K562 (cell line): Measurements from ENCODE around the gene SPINT2. TPM values are rescaled to one million over a fixed set of nuclear protein-coding genes. Genes with fewer than 3 reads are reported as not detected.

Experiments used
- ATAC-seq: fragments of 200-7000 bp; cut with Tn5 transposase; 3 replicates; pipeline ENCODE4 v1.9.1; 2020; ENCODE audit warnings: moderate library complexity
- BruUV-seq: library from RNA; stranded (reverse); fragments of 400-500 nt; replicated peaks from 2 replicates; lab custom pipeline; 2021; lab: Mats Ljungman, UMichigan
- CTCF ChIA-PET: fragments of 300-600 bp; formaldehyde crosslinking; extraction: SDS; loops from one replicate; lab custom pipeline; 2021; ENCODE audit warnings: low intra/inter-chr PET ratio; lab: Yijun Ruan, JAX
- POLR2A ChIA-PET: fragments of 300-600, 350-650 bp; sonication (Branson Sonifier 250); formaldehyde crosslinking; extraction: SDS; loops from one replicate; lab custom pipeline; 2021; ENCODE audit warnings: antibody characterized with exemption, inconsistent platforms; lab: Yijun Ruan, JAX
- DNase-seq, 4 experiments: peaks; one replicate each; pipeline versions ENCODE4 v3.0.0 to v3.0.0-alpha.2; 2011 to 2018; ENCODE audit warnings: low spot score in 3 of 4, mixed read lengths in 3 of 4; ENCODE audit errors: extremely low read depth in 1 of 4
- FAIRE-seq: peaks from 2 replicates; lab custom pipeline; 2011; peaks lifted over from hg19 to GRCh38; lab: Jason Lieb, UNC
- H2AFZ ChIP-seq: 2 replicates; pipeline ENCODE4 v1.6.0; 2011; ENCODE audit warnings: low read depth, low read length, control low read depth, inconsistent platforms
- H3K27ac ChIP-seq: fragments of 200-600 bp; 3 replicates; pipeline ENCODE4 v1.8.0; 2011; ENCODE audit warnings: low read depth, mild to moderate bottlenecking, control low read depth, inconsistent platforms, low read length, moderate library complexity, mixed read lengths; ENCODE audit errors: extremely low read depth
- H3K27me3 ChIP-seq, 2 experiments: fragments of 300-600 bp in 1 of 2; 2 replicates in 1 of 2; 3 replicates in 1 of 2; pipeline versions ENCODE4 v1.6.0 to v1.8.0; 2011; ENCODE audit warnings: inconsistent platforms in 2 of 2, low read length in 2 of 2, mild to moderate bottlenecking in 1 of 2, mixed read lengths in 1 of 2, moderate library complexity in 1 of 2; ENCODE audit not compliant: control insufficient read depth in 2 of 2, insufficient read depth in 2 of 2
- H3K36me3 ChIP-seq: fragments of 300-600 bp; 3 replicates; pipeline ENCODE4 v1.8.0; 2011; ENCODE audit warnings: mild to moderate bottlenecking, low read length, inconsistent platforms; ENCODE audit not compliant: control insufficient read depth, insufficient read depth
- H3K4me1 ChIP-seq, 2 experiments: fragments of 200-600 bp in 1 of 2; replicated peaks in 1 of 2; 2 replicates in 1 of 2; 3 replicates in 1 of 2; pipeline versions ENCODE4 v1.5.1 to v1.8.0; 2011; ENCODE audit warnings: inconsistent platforms in 2 of 2, low read length in 2 of 2, mild to moderate bottlenecking in 1 of 2, mixed read lengths in 1 of 2, moderate library complexity in 1 of 2; ENCODE audit not compliant: control insufficient read depth in 2 of 2, insufficient read depth in 2 of 2
- H3K4me2 ChIP-seq: 2 replicates; pipeline ENCODE4 v1.6.1; 2011; ENCODE audit warnings: low read length, control low read depth, inconsistent platforms, mixed read lengths; ENCODE audit not compliant: insufficient read depth
- H3K4me3 ChIP-seq: fragments of 200-600 bp; sonication (generic), shearing (Covaris generic); 2 replicates; pipeline ENCODE4 v1.5.1; 2016; ENCODE audit warnings: control low read depth, inconsistent platforms
- H3K79me2 ChIP-seq: fragments of 200-600 bp; 3 replicates; pipeline ENCODE4 v1.8.0; 2011; ENCODE audit warnings: low read length, inconsistent platforms; ENCODE audit not compliant: control insufficient read depth, insufficient read depth
- H3K9ac ChIP-seq, 2 experiments: 2 replicates each; pipeline versions ENCODE4 v1.6.0 to v1.6.1; 2011; ENCODE audit warnings: low read depth in 2 of 2, low read length in 2 of 2, control low read depth in 1 of 2, inconsistent platforms in 1 of 2, mild to moderate bottlenecking in 1 of 2, mixed read lengths in 1 of 2; ENCODE audit not compliant: insufficient read depth in 1 of 2
- H3K9me1 ChIP-seq: one replicate; pipeline ENCODE4 v1.6.0; 2011; ENCODE audit warnings: inconsistent platforms, mild to moderate bottlenecking, low read length, moderate library complexity; ENCODE audit not compliant: control insufficient read depth, insufficient read depth
- H3K9me3 ChIP-seq: replicated peaks from 2 replicates; pipeline ENCODE4 v1.5.1; 2011; ENCODE audit warnings: low read depth, low read length, inconsistent platforms; ENCODE audit not compliant: control insufficient read depth, insufficient read depth
- H4K20me1 ChIP-seq: replicated peaks from 2 replicates; pipeline ENCODE4 v1.6.1; 2011; ENCODE audit warnings: low read length, inconsistent platforms, mixed read lengths; ENCODE audit not compliant: control insufficient read depth, insufficient read depth
- BCOR ChIP-seq: fragments of 450-650 bp; IDR thresholded peaks from 2 replicates; pipeline ENCODE4 v1.6.1; 2016
- CBX3 ChIP-seq, 2 experiments: IDR thresholded peaks; 1 replicate in 1 of 2; 2 replicates in 1 of 2; pipeline ENCODE4 v1.6.1; 2012; ENCODE audit warnings: inconsistent platforms in 2 of 2, low read length in 2 of 2, borderline replicate concordance in 1 of 2, control low read depth in 1 of 2
- CREB5 ChIP-seq: fragments of 250-450 bp; sonication (Bioruptor Pico); IDR thresholded peaks from 2 replicates; pipeline ENCODE4 v1.5.0; 2020; ENCODE audit warnings: mild to moderate bottlenecking
- DEAF1 ChIP-seq: fragments of 450-650 bp; formaldehyde crosslinking; IDR thresholded peaks from 2 replicates; pipeline ENCODE4 v1.4.0; 2020; ENCODE audit warnings: mild to moderate bottlenecking, moderate library complexity
- FOXK2 ChIP-seq, 2 experiments: fragments of 450-650 bp; IDR thresholded peaks in 1 of 2; conservative IDR thresholded peaks in 1 of 2; 2 replicates each; pipeline ENCODE4 v1.6.1; 2016; ENCODE audit warnings: low read depth in 2 of 2, mild to moderate bottlenecking in 1 of 2
- HDAC2 ChIP-seq: fragments of 450-650 bp; IDR thresholded peaks from 2 replicates; pipeline ENCODE4 v1.6.1; 2016; ENCODE audit warnings: mild to moderate bottlenecking
- MEIS2 ChIP-seq: fragments of 450-650 bp; IDR thresholded peaks from 2 replicates; pipeline ENCODE4 v1.6.1; 2014; ENCODE audit warnings: mild to moderate bottlenecking; ENCODE audit not compliant: partially characterized antibody
- RBM25 ChIP-seq: fragments of 200-400 bp; formaldehyde crosslinking; IDR thresholded peaks from 2 replicates; pipeline ENCODE4 v1.6.1; 2018; ENCODE audit warnings: low read length, low read depth, moderate library complexity; ENCODE audit not compliant: severe bottlenecking
- RFX1 ChIP-seq: fragments of 450-650 bp; IDR thresholded peaks from 2 replicates; pipeline ENCODE4 v1.6.1; 2016; ENCODE audit warnings: mild to moderate bottlenecking, moderate library complexity
- SETDB1 ChIP-seq: IDR thresholded peaks from one replicate; pipeline ENCODE4 v1.6.1; 2012; ENCODE audit warnings: low read length, control low read depth, inconsistent platforms
- TEAD4 ChIP-seq, 2 experiments: sonication (generic) in 1 of 2; formaldehyde crosslinking in 1 of 2; IDR thresholded peaks; 2 replicates each; pipeline versions ENCODE4 v1.6.1 to v1.8.0; 2012 to 2022; ENCODE audit warnings: borderline replicate concordance in 1 of 2, inconsistent platforms in 1 of 2, low read length in 1 of 2, mild to moderate bottlenecking in 1 of 2, missing genetic modification reagents in 1 of 2
- XRCC5 ChIP-seq: fragments of 200-400 bp; formaldehyde crosslinking; IDR thresholded peaks from 2 replicates; pipeline ENCODE4 v1.6.1; 2017; ENCODE audit warnings: low read depth, mild to moderate bottlenecking, low read length
- ZFP36 ChIP-seq: fragments of 150-350 bp; IDR thresholded peaks from 2 replicates; pipeline ENCODE4 v1.6.1; 2018; ENCODE audit warnings: low read length, low read depth; ENCODE audit not compliant: partially characterized antibody
- ZNF134 ChIP-seq: fragments of 250-450 bp; sonication (Bioruptor Pico); conservative IDR thresholded peaks from 2 replicates; pipeline ENCODE4 v1.4.0; 2020
- ZNF592 ChIP-seq: fragments of 450-650 bp; IDR thresholded peaks from 2 replicates; pipeline ENCODE4 v1.6.1; 2017; ENCODE audit warnings: antibody characterized with exemption, mild to moderate bottlenecking
- WGBS: fragments of 100-300 bp; shearing (Covaris generic); methylation state at CpG from one replicate; pipeline ENCODE4 v1.1.6; 2016; ENCODE audit warnings: low coverage, mixed read lengths; ENCODE audit not compliant: insufficient coverage; ENCODE audit errors: missing lambda C conversion rate; 5-methylcytosine and 5-hydroxymethylcytosine counted together
- in situ Hi-C: fragments of 300-500 bp; cut with MboI; formaldehyde crosslinking; loops from 4 replicates; pipeline ENCODE4 v1.15.0; 2018; ENCODE audit warnings: inconsistent platforms, mixed read lengths
- intact Hi-C: fragments of 100-400 bp; cut with micrococcal nuclease; formaldehyde crosslinking; loops from 2 replicates; pipeline ENCODE4 v1.14.2; 2022
- polyA plus RNA-seq, 8 experiments: library from polyadenylated mRNA; depleted of rRNA in 4 of 8; stranded (reverse) in 5 of 8; unstranded in 3 of 8; fragments of >200 nt; fragmentation: Nextera tagmentation in 2 of 8; fragmentation: Illumina TruSeq in 1 of 8; extraction: Ambion mirVana in 2 of 8; extraction: Trizol in 1 of 8; gene quantifications; 2 replicates each; pipeline versions ENCODE4 v1.2.1 to v1.2.3, GENCODE V29; 2011 to 2014; ENCODE audit warnings: inconsistent platforms in 1 of 8, missing spikeins in 1 of 8
- total RNA-seq, 7 experiments: library from RNA; depleted of rRNA in 6 of 7; stranded (reverse); fragments of >200 nt in 6 of 7; fragmentation: Illumina TruSeq in 2 of 7; extraction: Trizol in 2 of 7; gene quantifications; 2 replicates each; pipeline versions ENCODE4 v1.2.1 to v1.2.3, GENCODE V29; 2011 to 2021; ENCODE audit warnings: low replicate concordance in 1 of 7

The SPINT2 gene
- total and polyA plus RNA-seq, 9 of the 15 experiments (the other 6 are each of a cell fraction or from before 2014, with no cell fraction given) = 0.65 to 4.5 (median 3.4) TPM

DNA sequence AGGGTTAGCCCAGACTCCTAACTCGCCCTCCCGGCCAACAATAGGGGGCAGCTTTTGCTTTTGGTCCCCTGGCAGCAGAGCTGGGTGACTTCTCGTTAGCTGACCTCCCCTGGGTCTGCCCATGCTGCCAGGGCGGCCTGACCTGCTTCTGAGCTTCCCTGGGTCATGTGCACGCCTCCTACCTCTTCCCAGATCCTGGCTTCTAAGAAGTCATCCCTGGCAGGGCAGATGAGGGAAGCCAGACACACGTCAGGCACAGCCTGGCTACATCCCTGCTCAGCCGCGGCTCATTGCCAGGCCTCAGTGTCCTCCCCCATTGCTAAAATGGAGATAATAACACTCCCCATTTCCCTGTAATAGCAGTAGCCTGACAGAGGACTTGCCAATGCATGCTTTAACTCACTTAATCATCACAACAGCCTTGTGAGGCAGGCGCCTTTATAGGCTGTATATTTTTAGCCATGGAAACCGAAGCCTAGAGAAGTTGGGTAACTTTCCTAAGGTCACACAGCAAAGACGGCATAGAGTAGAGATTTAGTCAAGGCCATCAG is 57.3 kb downstream of the SPINT2 start:
- POLR2A ChIA-PET = interaction anchor here (1.1 kb wide), 1 partner anchor 53 kb away, joined by 4 read pairs; the partner anchor contains the start of gene PSMD8
- 47% methylated on average over 11 of the region's 11 CpGs for WGBS
- H3K4me1 ChIP-seq = peaks cover 39 to 46% of the 10 kb centered on the region in 2 experiments
- H3K9me3 ChIP-seq = no peaks in the 10 kb centered on the region
- no peaks in the 10 kb centered on the region for H4K20me1 ChIP-seq
- no peaks in the 10 kb centered on the region for H3K9me1 ChIP-seq
- in situ Hi-C loops (no loop called here), intact Hi-C loops (no loop called here)
- peak in 1 of 4 experiments; percentile 38 for DNase-seq
- no peak overlapping the region for H3K4me3 ChIP-seq
- peak overlapping the region; percentile 81 for H2AFZ ChIP-seq
- H3K9ac ChIP-seq = peak overlapping the region in 1 of 2 experiments; percentile 74; a peak in 2 of 4 replicates
- BruUV-seq = no TSS peak
- CTCF ChIA-PET = no interaction called here
- FAIRE-seq = no peak
- no peaks in the 10 kb centered on the region; the same call in 2 of the 3 replicates for H3K79me2 ChIP-seq
- H3K27ac ChIP-seq = peak overlapping the region; percentile 24; the same call in 1 of the 3 replicates
- no peaks in the 10 kb centered on the region for H3K36me3 ChIP-seq
- ATAC-seq = no peak
- no peaks in the 10 kb centered on the region for H3K27me3 ChIP-seq
- no peak overlapping the region; the same call in 1 of the 2 replicates for H3K4me2 ChIP-seq
- peak; percentile 25 for TF ChIP-seq MEIS2
- peak; percentile 90 for TF ChIP-seq BCOR
- TF ChIP-seq RFX1 = no peak; the same call in 1 of the 2 replicates
- peak; percentile 72 for TF ChIP-seq RBM25
- no peak for TF ChIP-seq SETDB1
- no peak for TF ChIP-seq XRCC5
- TF ChIP-seq ZFP36 = peak; percentile 72
- TF ChIP-seq CREB5 = no peak
- TF ChIP-seq FOXK2 (conservative IDR thresholded peaks at IDR 0.05 in 1 of 2, IDR thresholded peaks at IDR 0.05 in 1 of 2; ENCODE audit: low read depth in 2 of 2) = no peak
- TF ChIP-seq DEAF1 (CRISPR knock-in tag) = no peak
- peak; percentile 72 for TF ChIP-seq ZNF134 (CRISPR knock-in tag)
- TF ChIP-seq HDAC2 = peak; percentile 70; the same call in 1 of the 2 replicates
- peak in 1 of 2 experiments; percentile 24; a peak in 1 of 3 replicates for TF ChIP-seq CBX3 (IDR thresholded peaks at IDR 0.05; ENCODE audit: borderline replicate concordance in 1 of 2, low read length in 2 of 2)
- peak; percentile 58; the same call in 1 of the 2 replicates for TF ChIP-seq ZNF592
- TF ChIP-seq TEAD4 (IDR thresholded peaks at IDR 0.05; ENCODE audit: low read length) = no peak
- no peak for TF ChIP-seq TEAD4 (CRISPR knock-in tag; IDR thresholded peaks at IDR 0.05; ENCODE audit: borderline replicate concordance)
